Left colon (tissue), 2 donors: ENCODE data around the gene ACTR3. TPM values are rescaled to one million over a fixed set of nuclear protein-coding genes. Genes with fewer than 3 reads are reported as not detected.

Source experiments
- ATAC-seq: fragments of 200-7000 bp; cut with Tn5 transposase; one replicate; pipeline ENCODE4 v1.9.1; 2020; ENCODE audit warnings: mild to moderate bottlenecking, moderate library complexity
- DNase-seq, 2 donors: peaks; one replicate each; pipeline ENCODE4 v3.0.0-alpha.2; 2020
- intact Hi-C, 2 donors: fragments of 100-400 bp; cut with DNase I in 1 of 2; cut with micrococcal nuclease in 1 of 2; formaldehyde crosslinking; loops; one replicate each; pipeline versions ENCODE4 v1.11.2 to v1.14.0; 2022; cut with DNase I, micrococcal nuclease
- total RNA-seq, 2 donors: library from RNA; stranded (reverse); fragmentation: NEBNext Ultra II Directional; extraction: Animal tissue kit (Norgen Biotek cat#: 25700); gene quantifications; one replicate each; pipeline ENCODE4 v1.2.1, GENCODE V29; 2021
- donor health status: DM: no; HTN: no; CAD: no.
- donor health status: DM: yes; HTN: yes; CAD: no.

ACTR3 gene
- total RNA-seq, 2 donors from 2014 or later: 252 to 276 TPM

DNA sequence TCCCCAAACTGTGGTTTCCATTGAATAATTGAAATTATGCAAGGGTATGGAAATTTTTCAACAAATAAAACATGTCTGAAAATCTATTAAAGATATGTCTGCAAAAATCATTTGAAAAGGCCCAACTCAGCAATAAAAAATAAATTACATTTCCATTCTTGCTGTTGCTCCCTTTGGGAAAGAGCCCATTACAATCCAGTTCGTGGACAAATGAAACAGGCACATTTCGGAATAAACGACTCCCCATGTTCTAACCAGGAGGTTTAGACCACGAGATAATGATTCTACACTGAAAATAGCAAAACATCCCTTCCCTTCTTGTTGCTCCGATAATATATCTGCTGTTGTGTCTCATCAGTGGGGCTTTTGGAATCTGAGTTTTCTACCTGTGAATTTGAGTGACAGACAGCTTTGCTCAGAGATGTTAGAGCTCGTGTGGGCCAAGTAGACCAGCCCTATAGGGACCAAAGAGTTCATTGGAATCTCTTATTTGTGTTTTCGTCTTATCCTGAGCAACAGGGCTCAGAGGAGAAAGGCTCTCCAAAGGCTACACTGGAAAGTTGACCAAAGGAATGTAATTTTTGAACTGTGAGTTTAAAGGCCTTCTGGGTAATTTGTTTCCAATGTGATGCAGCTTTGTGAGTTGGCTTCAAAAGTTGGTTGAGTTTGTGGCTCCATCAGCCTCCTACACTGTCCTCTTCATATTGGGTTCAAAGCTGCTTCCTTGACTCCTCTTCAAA lies 119.5 kb downstream of the ACTR3 start:
- ATAC-seq: no peak
- intact Hi-C loops: no loop called here
- no peak for DNase-seq

DNA sequence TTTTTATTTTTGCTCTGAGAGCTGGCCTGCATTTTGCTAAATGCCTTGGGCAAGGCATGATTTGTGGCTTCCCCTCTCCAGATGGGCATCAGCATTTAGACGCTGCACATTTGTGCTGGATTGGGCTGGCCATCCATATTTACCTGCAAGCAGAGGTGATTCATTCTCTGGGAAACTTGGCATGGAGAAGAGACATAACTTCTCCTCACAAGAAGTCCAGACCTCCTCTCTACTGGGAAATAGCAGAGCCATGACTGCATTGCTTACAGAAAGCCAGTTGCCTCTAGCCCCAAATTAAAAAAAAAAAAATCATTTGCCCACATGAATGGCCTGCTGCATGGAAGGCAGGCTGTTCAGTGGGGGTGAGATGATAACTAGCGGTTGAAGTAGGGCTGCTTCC lies 120.1 kb downstream of the ACTR3 start:
- no peak for ATAC-seq
- no peak for DNase-seq
- intact Hi-C loops: no loop called here

DNA sequence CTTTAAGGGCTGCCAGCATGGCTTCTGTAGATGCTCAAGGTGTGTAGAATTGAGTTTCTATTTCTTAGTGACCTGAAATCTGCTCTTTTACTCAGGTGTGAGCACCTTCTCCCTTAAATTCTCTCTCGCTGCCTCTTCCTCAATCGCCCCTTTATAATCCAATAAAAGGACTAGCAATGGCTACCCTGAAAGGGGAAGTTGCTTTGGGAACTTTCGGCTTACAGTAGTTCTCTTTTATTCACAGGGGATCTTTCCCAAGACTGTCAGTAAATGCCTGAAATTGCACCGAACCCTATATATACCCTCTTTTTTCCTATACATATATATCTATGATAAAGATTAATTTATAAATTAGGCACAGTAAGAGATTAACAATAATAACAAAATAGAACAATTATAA lies 121.8 kb downstream of the ACTR3 start:
- ATAC-seq (no peak), DNase-seq (no peak)
- intact Hi-C loops: no loop called here

Other genes starting within 250 kb of the ACTR3 start
- gene SLC35F5, start 133.4 kb upstream of the ACTR3 start, total RNA-seq: 100 to 1,000 TPM; 130 to 132 TPM